GM12891 (cell line): ENCODE results near the gene PTPN14.

Experiments used
- DNase-seq: peaks from one replicate; pipeline ENCODE4 v3.0.0; 2011; ENCODE audit warnings: low spot score; ENCODE audit not compliant: insufficient read length
- FAIRE-seq: peaks from 2 replicates; lab custom pipeline; 2011; peaks lifted over from hg19 to GRCh38; lab: Jason Lieb, UNC
- PAX5 ChIP-seq: IDR thresholded peaks from 2 replicates; pipeline ENCODE4 v1.6.1; 2011; ENCODE audit warnings: low read length, moderate library complexity, mild to moderate bottlenecking; ENCODE audit not compliant: insufficient read depth, severe bottlenecking
- POLR2A ChIP-seq: IDR thresholded peaks from 2 replicates; pipeline ENCODE4 v1.6.1; 2011; ENCODE audit warnings: low read depth, low read length, control low read depth
- POLR2AphosphoS5 ChIP-seq: IDR thresholded peaks from 2 replicates; pipeline ENCODE4 v1.6.1; 2011; ENCODE audit warnings: low read depth, low read length, control low read depth
- POU2F2 ChIP-seq: IDR thresholded peaks from 2 replicates; pipeline ENCODE4 v1.6.1; 2011; ENCODE audit warnings: low read depth, mild to moderate bottlenecking, control low read depth, low read length, moderate library complexity
- SPI1 ChIP-seq: IDR thresholded peaks from 2 replicates; pipeline ENCODE4 v1.6.1; 2011; ENCODE audit warnings: low read depth, low read length, control low read depth
- TAF1 ChIP-seq: IDR thresholded peaks from 2 replicates; pipeline ENCODE4 v1.6.1; 2011; ENCODE audit warnings: low read depth, low read length, control low read depth

The PTPN14 gene

DNA sequence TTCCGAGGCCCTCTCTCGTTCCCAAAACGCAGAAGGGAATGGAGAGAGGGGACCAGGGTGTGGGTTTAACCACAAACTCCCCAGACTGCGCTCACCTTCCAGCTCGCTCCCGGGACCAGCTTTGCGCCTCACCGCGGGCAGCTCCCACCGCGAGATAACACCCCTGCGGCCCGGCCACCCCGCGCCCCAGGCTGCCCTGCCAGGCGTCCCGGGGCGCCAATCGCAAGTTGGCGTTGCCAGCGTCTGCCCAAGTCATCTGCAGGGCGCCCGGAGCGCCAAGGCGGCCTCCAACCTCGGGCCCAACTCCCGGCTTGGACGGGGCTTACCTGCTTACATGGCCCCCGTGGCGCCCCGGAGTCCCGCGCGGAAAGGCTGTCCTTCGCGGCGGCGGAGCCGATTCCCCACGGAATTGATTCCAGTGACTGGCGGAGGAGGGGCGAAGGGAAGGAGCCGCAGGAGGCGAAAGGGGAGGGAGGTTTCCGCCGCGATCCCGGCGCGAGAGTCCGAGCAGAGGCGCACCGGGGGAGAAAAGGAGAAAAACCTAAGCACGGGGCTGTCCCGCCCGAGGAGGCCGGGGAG lies 456 bp downstream of the PTPN14 start:
- DNase-seq (no peak), FAIRE-seq (no peak)
- TF ChIP-seq POU2F2 (no peak), PAX5 (no peak), SPI1 (no peak), POLR2AphosphoS5 (no peak), POLR2A (no peak), TAF1 (no peak)

DNA sequence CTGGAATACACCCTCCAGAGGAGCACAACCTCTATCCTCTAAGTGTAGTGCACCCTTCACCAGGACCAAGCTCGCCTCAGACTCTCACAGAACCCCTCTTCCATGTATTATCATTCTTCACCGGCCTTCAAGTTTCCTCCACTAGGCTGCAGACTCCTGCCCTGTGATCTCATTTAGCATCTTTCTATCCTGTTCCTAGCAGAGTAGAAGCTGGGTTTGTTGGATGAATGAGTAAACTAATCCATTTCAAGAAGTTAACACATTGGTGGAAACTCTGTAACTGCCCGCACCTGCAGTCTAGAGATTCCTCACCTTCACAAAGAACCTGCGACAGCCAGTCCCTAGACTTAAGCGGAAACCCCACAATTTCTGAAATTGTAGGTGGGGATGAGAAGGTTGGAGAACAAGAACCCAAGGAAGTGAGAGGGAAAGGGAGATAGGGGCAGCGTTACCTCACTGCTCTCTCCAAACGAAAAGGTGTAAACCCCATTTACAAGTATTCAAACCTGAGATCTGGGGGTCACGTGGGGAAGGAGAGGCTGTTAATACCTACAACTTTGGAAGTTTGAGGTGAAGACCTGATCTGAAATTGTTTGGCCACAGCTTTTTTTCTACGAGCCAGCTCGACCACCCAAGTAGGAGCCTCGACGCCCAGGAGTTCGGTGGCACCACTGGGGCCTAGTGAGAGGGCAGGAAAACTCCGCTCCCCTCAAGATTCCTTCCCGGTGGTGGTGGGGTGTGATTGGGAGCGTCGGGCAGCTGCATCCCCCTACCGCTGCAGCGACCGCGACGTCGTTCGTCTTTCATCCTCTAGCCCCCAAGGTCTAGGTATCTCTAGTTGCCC lies 1.2 kb downstream of the PTPN14 start:
- TF ChIP-seq POLR2AphosphoS5 (no peak), POU2F2 (no peak), PAX5 (no peak), SPI1 (no peak), POLR2A (no peak), TAF1 (no peak)
- DNase-seq: no peak
- no peak for FAIRE-seq

DNA sequence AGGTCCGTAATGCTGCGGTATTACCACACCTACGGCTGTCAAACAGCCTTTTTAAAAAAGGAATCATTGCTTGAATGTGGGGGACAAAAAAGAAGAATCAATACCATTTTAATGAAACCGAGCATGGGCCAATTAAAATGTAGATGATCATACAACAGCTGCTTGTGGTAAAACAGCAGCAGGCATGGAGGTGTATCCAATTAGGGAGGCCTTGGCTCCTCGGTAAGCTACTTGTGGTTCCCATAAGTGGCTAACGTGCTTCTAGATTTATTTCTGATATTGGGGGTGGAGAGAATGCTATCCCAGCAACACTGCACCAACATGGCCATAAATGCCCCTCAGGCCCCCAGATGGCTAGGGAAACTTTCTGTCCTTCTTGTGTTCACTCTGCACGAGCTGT lies 1.8 kb downstream of the PTPN14 start:
- DNase-seq (no peak), FAIRE-seq (no peak)
- TF ChIP-seq POLR2AphosphoS5 (no peak), POU2F2 (no peak), TAF1 (no peak), SPI1 (no peak), POLR2A (no peak), PAX5 (no peak)

DNA sequence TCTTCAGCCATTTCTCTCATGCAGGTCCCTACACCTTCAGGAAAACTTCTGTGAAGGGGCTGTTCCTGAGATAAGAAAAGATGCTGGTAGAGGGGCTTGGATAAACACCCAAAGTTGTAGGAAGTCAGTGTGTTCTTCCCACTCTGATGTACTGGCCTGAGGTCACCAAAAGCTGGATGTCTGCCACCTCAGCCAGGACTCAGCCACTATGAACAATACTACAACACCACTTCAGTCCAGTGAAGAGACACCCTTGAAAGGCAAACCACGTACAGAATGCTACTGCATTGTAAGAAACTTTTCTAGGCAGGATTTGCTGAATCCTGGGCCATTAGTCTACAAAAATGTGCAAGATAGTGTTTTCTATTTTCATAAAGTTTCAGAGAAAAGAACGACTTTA lies 2.4 kb downstream of the PTPN14 start:
- no peak for DNase-seq
- FAIRE-seq: no peak
- TF ChIP-seq TAF1: no peak
- TF ChIP-seq SPI1: no peak
- no peak for TF ChIP-seq POLR2A
- no peak for TF ChIP-seq POLR2AphosphoS5
- no peak for TF ChIP-seq PAX5

DNA sequence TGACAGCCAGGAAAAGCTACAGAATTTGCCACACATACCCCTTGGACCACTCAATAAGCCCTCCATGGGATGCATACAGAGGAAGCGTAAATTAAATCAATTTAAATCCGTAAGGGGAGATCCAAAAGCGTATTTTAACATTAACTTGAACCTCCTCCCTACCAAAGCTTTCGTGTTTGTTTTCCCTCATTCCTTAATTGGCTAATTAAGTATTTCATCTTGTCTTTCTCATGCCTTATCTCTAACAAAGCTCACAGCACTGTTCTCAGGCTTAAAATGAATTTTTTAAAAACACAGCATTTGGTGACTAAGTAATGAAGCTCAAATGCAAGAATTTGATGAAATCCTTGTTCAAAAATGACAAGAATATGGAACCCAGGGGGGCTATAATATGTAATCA lies 3.1 kb downstream of the PTPN14 start:
- no peak for FAIRE-seq
- TF ChIP-seq SPI1 (no peak), POLR2A (no peak), POU2F2 (no peak), TAF1 (no peak), PAX5 (no peak), POLR2AphosphoS5 (no peak)

DNA sequence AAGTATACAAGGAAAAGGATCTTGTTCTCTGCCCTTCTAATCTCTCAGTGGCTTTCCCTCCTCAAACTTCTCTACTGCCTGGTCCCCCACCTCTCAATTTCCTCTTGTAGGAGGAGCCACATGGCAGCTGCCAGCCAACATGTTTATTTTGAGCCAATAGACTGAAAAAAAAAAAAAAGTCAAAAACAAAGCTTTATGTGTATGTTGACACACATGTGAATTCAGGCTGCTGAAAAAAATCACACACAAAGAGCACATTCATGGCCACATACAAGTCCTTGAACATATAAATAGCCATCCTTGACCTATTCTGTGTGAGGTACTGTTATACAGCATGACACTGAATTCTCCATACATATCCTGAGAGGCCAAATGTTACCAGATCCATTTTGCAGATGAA lies 3.7 kb downstream of the PTPN14 start:
- no peak for TF ChIP-seq POLR2A
- no peak for TF ChIP-seq SPI1
- TF ChIP-seq POU2F2: no peak
- no peak for TF ChIP-seq PAX5
- no peak for TF ChIP-seq TAF1
- no peak for TF ChIP-seq POLR2AphosphoS5
- FAIRE-seq (no peak), DNase-seq (no peak)

More for the DNA sequence above, 3.1 kb downstream of the PTPN14 start:
- no peak for DNase-seq

DNA sequence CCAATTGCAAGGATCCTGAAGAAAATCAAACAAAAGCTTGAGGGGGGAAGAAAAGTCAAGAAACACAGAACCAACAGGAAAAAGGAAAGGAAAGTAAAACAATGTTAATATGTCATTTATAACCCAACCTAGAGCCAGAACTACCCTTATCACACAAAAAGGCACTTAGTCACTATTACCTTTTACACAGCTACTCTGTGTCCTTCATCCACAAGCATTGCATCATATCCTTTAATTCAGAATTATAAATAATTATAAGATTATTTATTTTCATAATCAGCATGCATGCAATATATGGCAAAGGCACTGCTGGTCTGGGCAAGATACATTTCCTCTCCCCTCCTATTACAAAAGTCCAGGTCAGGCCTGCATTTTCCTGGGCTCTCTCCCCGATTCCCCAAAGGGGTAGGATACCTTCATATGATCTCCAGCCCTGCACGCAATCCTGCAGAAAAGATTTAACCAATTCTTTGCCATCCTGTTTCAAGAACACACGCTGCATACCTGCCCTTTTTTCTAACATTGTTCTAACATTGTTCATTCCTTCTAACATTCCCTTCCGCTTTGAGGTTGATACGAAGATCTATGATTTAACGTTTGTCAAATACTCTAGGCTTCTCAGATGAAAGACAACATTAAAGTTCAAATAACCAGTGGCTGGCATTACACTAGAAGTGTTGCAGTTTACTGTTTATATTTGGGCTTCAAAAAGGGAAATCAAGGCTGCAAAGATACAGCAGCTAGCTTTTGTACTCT lies 4.3 kb downstream of the PTPN14 start:
- DNase-seq: no peak
- TF ChIP-seq POU2F2: no peak
- no peak for TF ChIP-seq TAF1
- TF ChIP-seq POLR2AphosphoS5: no peak
- no peak for FAIRE-seq

DNA sequence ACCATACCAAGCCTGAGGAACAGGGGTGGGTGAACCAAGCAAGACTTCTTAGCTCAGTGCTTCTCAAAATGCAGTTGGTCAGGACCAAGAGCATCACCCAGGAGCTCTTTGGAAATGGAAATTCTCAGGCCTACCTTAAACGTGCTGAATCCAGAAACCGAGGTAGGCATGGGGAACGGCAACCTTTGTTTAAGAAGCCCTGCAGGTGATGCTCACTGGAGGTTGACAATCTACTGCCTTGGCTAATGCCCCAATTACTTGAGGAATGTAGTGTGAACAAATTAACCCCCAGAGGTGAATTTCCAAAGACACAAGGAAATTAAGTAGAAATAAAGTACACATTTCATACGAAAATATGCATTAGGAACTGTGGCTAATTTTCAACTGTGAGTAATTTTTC lies 5.3 kb downstream of the PTPN14 start:
- no peak for FAIRE-seq
- TF ChIP-seq PAX5 (no peak), POU2F2 (no peak), SPI1 (no peak), POLR2AphosphoS5 (no peak), TAF1 (no peak), POLR2A (no peak)
- no peak for DNase-seq

DNA sequence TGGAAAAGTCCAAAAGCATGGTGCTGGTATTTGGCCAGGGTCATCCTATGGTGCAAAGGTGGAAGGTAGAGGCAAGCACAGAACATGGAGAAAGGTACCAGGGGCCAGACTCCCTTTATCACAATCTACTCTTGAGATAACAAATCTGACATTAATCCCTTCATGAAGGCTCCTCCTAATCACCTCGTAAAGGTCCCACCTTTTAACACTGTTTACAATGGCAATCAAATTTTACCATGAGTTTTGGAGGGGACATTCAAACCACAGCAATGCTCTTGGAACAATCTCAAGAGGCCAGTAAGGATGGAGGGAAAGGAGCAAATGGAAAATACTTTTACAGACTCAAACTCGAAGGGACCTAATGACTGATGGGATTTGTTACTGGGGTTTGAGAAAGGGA lies 6.1 kb downstream of the PTPN14 start:
- DNase-seq (no peak), FAIRE-seq (no peak)
- TF ChIP-seq SPI1 (no peak), POLR2A (no peak), TAF1 (no peak), PAX5 (no peak)
